Stimulated activated CD8-positive, alpha-beta memory T cell treated with anti-CD3 and anti-CD28 coated beads, Interleukin-15, amount 100 ng/mL, for 48 hours (primary cell): ENCODE measurements around the gene RELA.
"Not testable (repeated sequence)": the region's sequence is repeated elsewhere in the genome, so short reads cannot be mapped to it uniquely, and the experiment has no call there.

Experiments
- DNase-seq, 2 donors: peaks; one replicate each; pipeline ENCODE4 v3.0.0-alpha.2; 2020; ENCODE audit warnings: low read depth in 2 of 2

The RELA gene

GRCh38 chr11:65662799-65663638 is at the start of gene RELA:
TSS of gene RELA (minus strand) at chr11:65662916. CDS start at chr11:65662832, 84 bp downstream.
- DNase-seq, result peak; percentile 90 to 91

GRCh38 chr11:65711785-65712632 is 49.3 kb upstream of the RELA start, which contains the start of gene KAT5:
TSS of gene KAT5 (plus strand) at chr11:65712252. CDS start at chr11:65712268, 16 bp downstream.
- peak; percentile 95 to 96 for DNase-seq

- DNase-seq, result no peak
Measured at GRCh38 chr11:65710421-65710820, 47.7 kb upstream of the RELA start.

- DNase-seq, result no peak
Measured at GRCh38 chr11:65709661-65710060, 46.9 kb upstream of the RELA start.

GRCh38 chr11:65708451-65708850 is 45.7 kb upstream of the RELA start:
- DNase-seq, result no peak

- not testable (repeated sequence) for DNase-seq
Measured at GRCh38 chr11:65707002-65707401, 44.3 kb upstream of the RELA start.

GRCh38 chr11:65706303-65706763 is 43.6 kb upstream of the RELA start:
- peak; percentile 72 to 73 for DNase-seq

GRCh38 chr11:65703846-65704245 is 41.1 kb upstream of the RELA start:
- DNase-seq, result no peak

- DNase-seq, result no peak
Measured at GRCh38 chr11:65701686-65702085, 39.0 kb upstream of the RELA start.

GRCh38 chr11:65700399-65700798 is 37.7 kb upstream of the RELA start:
- DNase-seq, result no peak

GRCh38 chr11:65699306-65699705 is 36.6 kb upstream of the RELA start:
- no peak for DNase-seq

GRCh38 chr11:65698205-65698604 is 35.5 kb upstream of the RELA start:
- no peak for DNase-seq

GRCh38 chr11:65696802-65697552 is 34.3 kb upstream of the RELA start:
- DNase-seq, result no peak

- no peak for DNase-seq
Measured at GRCh38 chr11:65695459-65696241, 32.9 kb upstream of the RELA start.

- no peak for DNase-seq
Measured at GRCh38 chr11:65692367-65692766, 29.7 kb upstream of the RELA start.

GRCh38 chr11:65691847-65692246 is 29.1 kb upstream of the RELA start:
- not testable (repeated sequence) for DNase-seq

GRCh38 chr11:65685981-65686380 is 23.3 kb upstream of the RELA start:
- no peak for DNase-seq

- DNase-seq, result not testable (repeated sequence)
Measured at GRCh38 chr11:65683480-65683879, 20.8 kb upstream of the RELA start.

GRCh38 chr11:65680192-65680743 is 17.6 kb upstream of the RELA start:
- no peak for DNase-seq

GRCh38 chr11:65672982-65673381 is 10.3 kb upstream of the RELA start:
- DNase-seq, result no peak
